ENCODE measurements around the gene TARS2.

DNA sequence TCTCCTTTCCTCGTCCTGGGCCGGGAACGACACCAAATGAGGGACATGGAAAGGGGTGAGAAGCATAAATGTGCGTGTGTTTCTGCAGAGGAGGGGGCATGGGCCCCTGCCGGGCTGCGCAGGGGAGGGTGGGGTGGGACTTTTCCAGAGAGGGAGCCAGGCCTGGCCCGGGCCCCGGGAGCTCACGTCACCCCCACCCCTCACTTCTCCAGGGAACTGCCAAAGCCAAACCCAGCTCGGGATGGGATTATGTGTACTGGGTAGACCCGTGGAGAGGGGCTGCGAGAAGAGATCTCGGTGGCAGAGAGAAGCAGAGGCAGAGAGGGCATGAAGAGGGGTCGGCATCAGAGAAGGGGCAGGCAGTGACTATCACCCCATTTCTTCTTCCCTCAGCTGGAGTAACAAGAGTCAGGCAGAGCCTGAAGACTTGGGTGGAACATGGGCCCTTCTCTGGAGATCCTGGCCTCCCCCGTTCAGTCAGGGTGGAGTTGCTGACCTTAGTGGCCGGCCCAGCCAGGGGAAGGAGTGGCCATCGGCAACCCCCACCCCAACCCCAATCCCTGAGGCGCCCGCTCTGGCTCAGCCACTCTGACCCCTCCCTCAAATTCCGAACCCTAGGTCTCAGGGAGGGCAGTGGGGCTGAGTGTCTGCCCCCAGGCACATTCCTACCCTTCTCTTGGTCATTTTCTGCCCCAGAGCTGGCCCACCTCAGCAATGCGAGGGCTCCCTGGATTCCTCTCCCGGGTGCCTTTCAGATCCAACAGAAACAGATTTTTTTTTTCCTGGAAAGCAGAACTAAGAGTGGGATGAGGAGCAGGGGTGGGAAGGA is 63.2 kb downstream of the TARS2 start:
- TF ChIP-seq YY1 (IDR thresholded peaks at IDR 0.05; ENCODE audit: low read depth) (no peak), ZBTB7A (IDR thresholded peaks at IDR 0.05; ENCODE audit: low read depth) (no peak)
